HCEC 1CT (cell line): ENCODE data around the gene GRAP.

Experiments
- DNase-seq: peaks from one replicate; pipeline ENCODE4 v3.0.0-alpha.2; 2017

GRAP gene

GRCh38 chr17:19017804-19018599, 28.8 kb downstream of the GRAP start:
- DNase-seq, result no peak

- no peak for DNase-seq
Observed at GRCh38 chr17:19017401-19017800, 29.4 kb downstream of the GRAP start.

GRCh38 chr17:19016881-19017280, 29.9 kb downstream of the GRAP start:
- DNase-seq, result no peak

GRCh38 chr17:19016297-19016696, 30.5 kb downstream of the GRAP start:
- no peak for DNase-seq

GRCh38 chr17:19015428-19015827, 31.3 kb downstream of the GRAP start:
- DNase-seq, result no peak

GRCh38 chr17:19014628-19015215, 32.0 kb downstream of the GRAP start:
- no peak for DNase-seq

- no peak for DNase-seq
Observed at GRCh38 chr17:19013806-19014627, 32.7 kb downstream of the GRAP start.

GRCh38 chr17:19013226-19013625, 33.5 kb downstream of the GRAP start:
- DNase-seq, result no peak

GRCh38 chr17:19012171-19013080, 34.3 kb downstream of the GRAP start:
- DNase-seq, result no peak

GRCh38 chr17:19011581-19011980, 35.2 kb downstream of the GRAP start:
- DNase-seq, result no peak

- peak; percentile 6 for DNase-seq
Observed at GRCh38 chr17:19010729-19011505, 35.8 kb downstream of the GRAP start.

GRCh38 chr17:19009970-19010369, 36.8 kb downstream of the GRAP start:
- no peak for DNase-seq

- no peak for DNase-seq
Observed at GRCh38 chr17:19006698-19007097, 40.1 kb downstream of the GRAP start.

- no peak for DNase-seq
Observed at GRCh38 chr17:19005789-19006430, 40.8 kb downstream of the GRAP start.

GRCh38 chr17:19005137-19005773, 41.5 kb downstream of the GRAP start:
- no peak for DNase-seq

- peak; percentile 62 for DNase-seq
Observed at GRCh38 chr17:19004421-19005136, 42.2 kb downstream of the GRAP start, which contains the start of gene FAM83G. Gene FAM83G, minus strand, starts transcription at chr17:19004764. Its CDS starts 723 bp downstream, at chr17:19004041.

- DNase-seq, result no peak
Observed at GRCh38 chr17:19003543-19004420, 43.0 kb downstream of the GRAP start.

GRCh38 chr17:19002805-19003542, 43.8 kb downstream of the GRAP start:
- no peak for DNase-seq
